ENCODE data around the gene SLC1A4. TPM values are rescaled to one million over a fixed set of nuclear protein-coding genes. Genes with fewer than 3 reads are reported as not detected.

The SLC1A4 gene
- total RNA-seq, 6 donors from 2014 or later: 5.2 to 15.2 (median 9.7) TPM

DNA sequence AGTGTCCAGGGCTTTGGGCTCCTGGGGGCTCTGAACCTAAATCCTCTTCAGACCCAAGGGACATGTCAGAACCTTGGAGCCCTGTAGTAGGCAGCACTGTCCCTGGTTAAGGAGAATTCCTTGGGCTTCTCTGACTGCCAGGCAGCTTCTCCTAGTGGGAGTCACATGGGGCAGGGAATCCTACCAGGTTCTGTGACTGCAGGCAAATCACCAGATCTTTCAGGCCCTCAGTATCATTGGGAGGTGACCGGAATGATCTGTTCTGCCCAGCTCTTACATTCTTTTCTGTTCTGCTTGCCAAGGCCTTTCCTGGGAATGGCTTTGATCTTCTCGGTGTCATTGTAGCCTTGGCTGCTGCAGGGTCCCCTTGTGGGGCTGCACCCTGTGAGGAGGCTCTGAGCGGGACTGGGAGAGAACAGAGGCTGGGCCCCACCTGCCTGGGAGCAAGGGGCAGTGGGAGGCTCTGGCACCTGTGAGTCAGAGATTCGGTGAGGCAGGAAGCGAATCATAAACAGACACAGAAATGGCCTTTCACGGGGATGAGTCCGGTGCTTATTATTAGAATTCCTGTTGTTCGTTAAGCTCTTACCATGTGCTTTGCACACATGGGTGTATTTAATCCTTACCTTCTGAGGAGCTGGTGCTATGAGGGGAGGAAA lies 81.1 kb downstream of the SLC1A4 start:
- peak in 1 of 2 donors; percentile 7 for ATAC-seq (ENCODE audit: low FRiP score in 2 of 2)
- H3K36me3 ChIP-seq: peaks cover 5 to 54% (median 29%) of the 10 kb centered on the region in 4 donors

DNA sequence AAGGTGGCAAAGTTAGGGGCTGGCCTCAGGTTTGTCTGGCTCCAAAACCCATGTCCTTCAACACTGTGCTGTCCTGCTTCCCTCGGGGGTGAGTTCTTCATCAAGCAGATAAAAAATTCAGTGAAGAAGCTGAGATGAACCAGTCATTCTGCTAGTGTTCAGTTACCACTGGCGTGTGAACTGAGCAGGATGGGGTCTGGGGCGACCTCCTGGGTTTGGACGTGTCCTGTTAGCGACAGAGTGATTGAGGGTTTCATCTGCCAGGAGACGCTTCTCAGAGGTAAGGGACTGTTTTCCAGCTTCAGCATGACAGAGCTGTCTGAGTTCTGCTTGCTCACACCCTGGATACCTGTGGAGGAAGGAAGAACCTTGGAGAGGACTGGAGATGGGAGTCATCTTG lies 81.7 kb downstream of the SLC1A4 start:
- no peak for ATAC-seq (ENCODE audit: low FRiP score in 2 of 2)
- DNase-seq: no peak
- Histone ChIP-seq H3K27me3 (no peaks in the 10 kb centered on the region), H3K36me3 (peaks cover 5 to 55% (median 29%) of the 10 kb centered on the region in 4 donors), H3K27ac (peak overlapping the region in 2 of 4 donors; percentile 68 to 80), H3K9me3 (no peaks in the 10 kb centered on the region), H3K4me1 (peaks cover 32 to 48% (median 40%) of the 10 kb centered on the region in 4 donors), H3K4me3 (no peak overlapping the region)
- TF ChIP-seq CTCF (IDR thresholded peaks at IDR 0.05) (no peak), POLR2AphosphoS5 (IDR thresholded peaks at IDR 0.05) (no peak), POLR2A (IDR thresholded peaks at IDR 0.05) (no peak), EP300 (IDR thresholded peaks at IDR 0.05) (no peak)
- WGBS, 2 donors: 87 to 92% methylated on average over 6 of the region's 6 CpGs

More for the DNA sequence above, 81.1 kb downstream of the SLC1A4 start:
- no peak for TF ChIP-seq POLR2A (IDR thresholded peaks at IDR 0.05)
- no peak for TF ChIP-seq EP300 (IDR thresholded peaks at IDR 0.05)
- TF ChIP-seq CTCF (IDR thresholded peaks at IDR 0.05): peak in 2 of 6 experiments; percentile 10 to 11
- peak; percentile 8 to 30 for TF ChIP-seq POLR2AphosphoS5 (IDR thresholded peaks at IDR 0.05)
- Histone ChIP-seq H3K27me3 (no peaks in the 10 kb centered on the region), H3K9me3 (no peaks in the 10 kb centered on the region), H3K4me1 (peaks cover 32 to 46% (median 39%) of the 10 kb centered on the region in 4 donors), H3K27ac (peak overlapping the region; percentile 37 to 80 (median 55)), H3K4me3 (no peak overlapping the region)
- WGBS, 2 donors: 58 to 68% methylated on average over 3 to 8 of the region's 8 CpGs
- no peak for DNase-seq

DNA sequence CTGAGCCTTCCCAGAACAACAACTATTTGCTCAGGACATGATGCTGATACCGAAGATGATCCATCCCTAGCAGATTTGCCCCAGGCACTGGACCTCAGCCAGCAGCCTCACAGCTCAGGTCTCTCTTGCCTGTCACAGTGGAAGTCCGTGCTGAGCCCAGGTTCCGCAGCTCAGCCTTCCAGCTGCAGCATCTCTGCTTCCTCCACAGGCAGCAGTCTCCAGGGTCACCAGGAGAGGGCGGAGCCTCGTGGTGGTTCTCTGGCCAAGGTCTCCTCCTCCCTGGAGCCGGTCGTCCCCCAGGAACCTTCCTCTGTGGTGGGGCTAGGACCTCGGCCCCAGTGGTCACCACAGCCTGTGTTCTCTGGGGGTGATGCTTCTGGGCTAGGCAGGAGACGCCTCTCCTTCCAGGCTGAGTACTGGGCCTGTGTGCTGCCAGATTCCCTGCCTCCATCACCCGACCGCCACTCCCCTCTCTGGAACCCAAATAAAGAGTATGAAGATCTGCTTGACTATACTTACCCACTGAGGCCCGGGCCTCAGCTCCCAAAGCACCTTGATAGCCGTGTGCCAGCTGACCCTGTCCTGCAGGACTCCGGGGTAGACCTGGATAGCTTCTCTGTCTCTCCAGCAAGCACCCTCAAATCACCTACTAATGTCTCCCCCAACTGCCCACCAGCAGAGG lies 82.4 kb downstream of the SLC1A4 start:
- peaks cover 37 to 53% (median 45%) of the 10 kb centered on the region in 4 donors for H3K4me1 ChIP-seq
- WGBS, 2 donors: 77 to 85% methylated on average over 11 to 14 of the region's 14 CpGs
- no peak for DNase-seq

DNA sequence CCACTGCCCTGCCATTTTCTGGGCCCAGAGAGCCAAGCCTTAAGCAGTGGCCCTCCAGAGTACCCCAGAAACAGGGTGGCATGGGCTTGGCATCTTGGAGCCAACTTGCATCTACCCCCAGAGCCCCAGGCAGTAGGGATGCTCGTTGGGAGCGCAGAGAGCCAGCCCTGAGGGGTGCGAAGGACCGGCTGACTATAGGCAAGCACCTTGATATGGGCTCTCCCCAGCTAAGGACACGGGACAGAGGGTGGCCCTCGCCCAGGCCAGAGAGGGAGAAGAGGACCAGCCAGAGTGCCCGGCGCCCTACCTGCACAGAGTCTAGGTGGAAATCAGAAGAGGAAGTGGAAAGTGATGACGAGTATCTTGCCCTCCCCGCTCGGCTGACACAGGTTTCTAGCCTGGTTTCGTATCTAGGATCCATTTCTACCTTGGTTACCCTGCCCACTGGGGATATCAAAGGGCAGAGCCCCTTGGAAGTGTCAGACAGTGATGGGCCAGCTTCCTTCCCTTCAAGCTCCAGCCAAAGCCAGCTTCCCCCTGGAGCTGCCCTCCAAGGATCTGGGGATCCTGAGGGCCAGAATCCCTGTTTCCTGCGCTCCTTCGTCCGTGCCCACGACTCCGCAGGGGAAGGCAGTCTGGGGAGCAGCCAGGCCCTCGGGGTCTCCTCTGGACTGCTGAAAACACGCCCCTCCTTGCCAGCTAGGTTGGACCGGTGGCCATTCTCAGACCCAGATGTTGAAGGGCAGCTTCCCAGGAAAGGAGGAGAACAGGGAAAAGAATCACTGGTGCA lies 83.2 kb downstream of the SLC1A4 start:
- no peak for ATAC-seq (ENCODE audit: low FRiP score in 2 of 2)

More for the DNA sequence above, 82.4 kb downstream of the SLC1A4 start:
- H3K27me3 ChIP-seq: no peaks in the 10 kb centered on the region
- peaks cover 5 to 55% (median 29%) of the 10 kb centered on the region in 4 donors for H3K36me3 ChIP-seq
- peak overlapping the region in 1 of 4 donors; percentile 80 for H3K27ac ChIP-seq
- no peak for TF ChIP-seq POLR2AphosphoS5 (IDR thresholded peaks at IDR 0.05)
- TF ChIP-seq CTCF (IDR thresholded peaks at IDR 0.05): peak in 2 of 6 experiments; percentile 21 to 29
- ATAC-seq (ENCODE audit: low FRiP score in 2 of 2): no peak
- no peak overlapping the region for H3K4me3 ChIP-seq
- no peaks in the 10 kb centered on the region for H3K9me3 ChIP-seq

More for the DNA sequence above, 83.2 kb downstream of the SLC1A4 start:
- Histone ChIP-seq H3K27ac (peak overlapping the region in 1 of 4 donors; percentile 11), H3K4me1 (peaks cover 38 to 60% (median 45%) of the 10 kb centered on the region in 4 donors), H3K27me3 (no peaks in the 10 kb centered on the region), H3K36me3 (peaks cover 5 to 59% (median 30%) of the 10 kb centered on the region in 4 donors), H3K9me3 (no peaks in the 10 kb centered on the region), H3K4me3 (no peak overlapping the region)
- DNase-seq: no peak
- TF ChIP-seq EP300 (IDR thresholded peaks at IDR 0.05) (no peak), POLR2AphosphoS5 (IDR thresholded peaks at IDR 0.05) (no peak), CTCF (IDR thresholded peaks at IDR 0.05) (no peak), POLR2A (IDR thresholded peaks at IDR 0.05) (no peak)
- 89 to 90% methylated on average over 13 to 20 of the region's 20 CpGs for WGBS, 2 donors

Small RNAs within 50 kb of the gene (small RNA-seq; reads per million reads assigned to genes)
- 0 reads per million in 4 donors for gene RNU6-548P

Other genes starting within 250 kb of the SLC1A4 start
- 10 to 100 TPM in 5 of 6 donors, 1 to 10 TPM in 1; 9.4 to 24.1 (median 13.3) TPM for gene CEP68, start 67.0 kb downstream of the SLC1A4 start, total RNA-seq
- 100 to 1,000 TPM in 3 of 6 donors, 10 to 100 TPM in 3; 32.5 to 131 (median 109) TPM for gene RAB1A, start 140.7 kb downstream of the SLC1A4 start, total RNA-seq
- gene ACTR2, start 238.4 kb downstream of the SLC1A4 start, total RNA-seq: 100 to 1,000 TPM in 3 of 6 donors, 10 to 100 TPM in 3; 39.6 to 266 (median 114) TPM